Measurements from ENCODE around the gene OGA. TPM values are rescaled to one million over a fixed set of nuclear protein-coding genes. Genes with fewer than 3 reads are reported as not detected.

Gene OGA
- total RNA-seq, 1 donor from 2014 or later: 148 TPM

GRCh38 chr10:101777619-101778145 lies 40.6 kb downstream of the OGA start:
- H3K27me3 ChIP-seq (ENCODE audit: control insufficient read depth in 3 of 3, insufficient read depth in 3 of 3, low read length in 3 of 3): peaks cover 58 to 62% (median 58%) of the 10 kb centered on the region in 3 donors
- no peak overlapping the region for H3K4me3 ChIP-seq (ENCODE audit: low read length in 3 of 3)
- no peak overlapping the region for H3K9ac ChIP-seq (ENCODE audit: low read depth in 1 of 3, low read length in 3 of 3)
- H3K27ac ChIP-seq (ENCODE audit: low read depth, low read length): no peak overlapping the region
- H3K9me3 ChIP-seq (ENCODE audit: control insufficient read depth in 3 of 3, low read length in 3 of 3): no peaks in the 10 kb centered on the region
- peaks cover 18 to 39% (median 38%) of the 10 kb centered on the region in 3 donors for H3K4me1 ChIP-seq (ENCODE audit: control insufficient read depth in 3 of 3, insufficient read depth in 3 of 3, low read length in 3 of 3)
- peaks cover 0 to 2% (median 0%) of the 10 kb centered on the region in 3 donors for H3K36me3 ChIP-seq (ENCODE audit: control insufficient read depth in 3 of 3, insufficient read depth in 3 of 3, low read length in 3 of 3)

- no peaks in the 10 kb centered on the region for H3K36me3 ChIP-seq (ENCODE audit: control insufficient read depth in 3 of 3, insufficient read depth in 3 of 3, low read length in 3 of 3)
- H3K9ac ChIP-seq (ENCODE audit: low read depth in 1 of 3, low read length in 3 of 3): no peak overlapping the region
- peaks cover 67 to 76% (median 68%) of the 10 kb centered on the region in 3 donors for H3K27me3 ChIP-seq (ENCODE audit: control insufficient read depth in 3 of 3, insufficient read depth in 3 of 3, low read length in 3 of 3)
- no peak overlapping the region for H3K4me3 ChIP-seq (ENCODE audit: low read length in 3 of 3)
- H3K27ac ChIP-seq (ENCODE audit: low read depth, low read length): no peak overlapping the region
- H3K9me3 ChIP-seq (ENCODE audit: control insufficient read depth in 3 of 3, low read length in 3 of 3): no peaks in the 10 kb centered on the region
- peaks cover 12 to 27% (median 26%) of the 10 kb centered on the region in 3 donors for H3K4me1 ChIP-seq (ENCODE audit: control insufficient read depth in 3 of 3, insufficient read depth in 3 of 3, low read length in 3 of 3)
Measured at GRCh38 chr10:101776161-101776817, 42.0 kb downstream of the OGA start.

GRCh38 chr10:101775273-101776160 lies 42.7 kb downstream of the OGA start, which contains the start of gene FGF8:
Gene FGF8 (minus strand): TSS chr10:101776114. CDS start chr10:101775900, 214 bp downstream.
- no peak within 1 kb of the TSS for H3K4me3 ChIP-seq (ENCODE audit: low read length in 3 of 3)
- H3K27ac ChIP-seq (ENCODE audit: low read depth, low read length): no peak within 1 kb of the TSS
- peaks cover 68 to 84% (median 74%) of the 10 kb centered on the region in 3 donors for H3K27me3 ChIP-seq (ENCODE audit: control insufficient read depth in 3 of 3, insufficient read depth in 3 of 3, low read length in 3 of 3)
- no peaks in the 10 kb centered on the region for H3K9me3 ChIP-seq (ENCODE audit: control insufficient read depth in 3 of 3, low read length in 3 of 3)
- no peaks in the 10 kb centered on the region for H3K36me3 ChIP-seq (ENCODE audit: control insufficient read depth in 3 of 3, insufficient read depth in 3 of 3, low read length in 3 of 3)
- H3K9ac ChIP-seq (ENCODE audit: low read depth in 1 of 3, low read length in 3 of 3): no peak within 1 kb of the TSS
- H3K4me1 ChIP-seq (ENCODE audit: control insufficient read depth in 3 of 3, insufficient read depth in 3 of 3, low read length in 3 of 3): peaks cover 12 to 22% (median 21%) of the 10 kb centered on the region in 3 donors

GRCh38 chr10:101774589-101775272 lies 43.5 kb downstream of the OGA start:
- H3K27ac ChIP-seq (ENCODE audit: low read depth, low read length): no peak overlapping the region
- H3K9me3 ChIP-seq (ENCODE audit: control insufficient read depth in 3 of 3, low read length in 3 of 3): no peaks in the 10 kb centered on the region
- H3K4me1 ChIP-seq (ENCODE audit: control insufficient read depth in 3 of 3, insufficient read depth in 3 of 3, low read length in 3 of 3): peaks cover 6 to 15% (median 13%) of the 10 kb centered on the region in 3 donors
- no peak overlapping the region for H3K9ac ChIP-seq (ENCODE audit: low read depth in 1 of 3, low read length in 3 of 3)
- H3K27me3 ChIP-seq (ENCODE audit: control insufficient read depth in 3 of 3, insufficient read depth in 3 of 3, low read length in 3 of 3): peaks cover 67 to 88% (median 79%) of the 10 kb centered on the region in 3 donors
- no peak overlapping the region for H3K4me3 ChIP-seq (ENCODE audit: low read length in 3 of 3)
- no peaks in the 10 kb centered on the region for H3K36me3 ChIP-seq (ENCODE audit: control insufficient read depth in 3 of 3, insufficient read depth in 3 of 3, low read length in 3 of 3)

- Histone ChIP-seq H3K4me3 (ENCODE audit: low read length in 3 of 3) (no peak overlapping the region), H3K36me3 (ENCODE audit: control insufficient read depth in 3 of 3, insufficient read depth in 3 of 3, low read length in 3 of 3) (no peaks in the 10 kb centered on the region), H3K27ac (ENCODE audit: low read depth, low read length) (no peak overlapping the region), H3K9ac (ENCODE audit: low read depth in 1 of 3, low read length in 3 of 3) (no peak overlapping the region), H3K4me1 (ENCODE audit: control insufficient read depth in 3 of 3, insufficient read depth in 3 of 3, low read length in 3 of 3) (peaks cover 4 to 8% (median 7%) of the 10 kb centered on the region in 3 donors), H3K9me3 (ENCODE audit: control insufficient read depth in 3 of 3, low read length in 3 of 3) (no peaks in the 10 kb centered on the region), H3K27me3 (ENCODE audit: control insufficient read depth in 3 of 3, insufficient read depth in 3 of 3, low read length in 3 of 3) (peaks cover 61 to 84% (median 79%) of the 10 kb centered on the region in 3 donors)
Measured at GRCh38 chr10:101773923-101774588, 44.2 kb downstream of the OGA start.

GRCh38 chr10:101772895-101773761 lies 45.1 kb downstream of the OGA start:
- no peak overlapping the region for H3K4me3 ChIP-seq (ENCODE audit: low read length in 3 of 3)
- H3K27me3 ChIP-seq (ENCODE audit: control insufficient read depth in 3 of 3, insufficient read depth in 3 of 3, low read length in 3 of 3): peaks cover 57 to 79% (median 78%) of the 10 kb centered on the region in 3 donors
- H3K9me3 ChIP-seq (ENCODE audit: control insufficient read depth in 3 of 3, low read length in 3 of 3): no peaks in the 10 kb centered on the region
- peaks cover 4 to 5% (median 4%) of the 10 kb centered on the region in 3 donors for H3K4me1 ChIP-seq (ENCODE audit: control insufficient read depth in 3 of 3, insufficient read depth in 3 of 3, low read length in 3 of 3)
- no peaks in the 10 kb centered on the region for H3K36me3 ChIP-seq (ENCODE audit: control insufficient read depth in 3 of 3, insufficient read depth in 3 of 3, low read length in 3 of 3)
- H3K9ac ChIP-seq (ENCODE audit: low read depth in 1 of 3, low read length in 3 of 3): no peak overlapping the region
- H3K27ac ChIP-seq (ENCODE audit: low read depth, low read length): no peak overlapping the region

- Histone ChIP-seq H3K4me1 (ENCODE audit: control insufficient read depth in 3 of 3, insufficient read depth in 3 of 3, low read length in 3 of 3) (peaks cover 4 to 5% (median 4%) of the 10 kb centered on the region in 3 donors), H3K27ac (ENCODE audit: low read depth, low read length) (no peak overlapping the region), H3K27me3 (ENCODE audit: control insufficient read depth in 3 of 3, insufficient read depth in 3 of 3, low read length in 3 of 3) (peaks cover 50 to 74% (median 74%) of the 10 kb centered on the region in 3 donors), H3K4me3 (ENCODE audit: low read length in 3 of 3) (no peak overlapping the region), H3K36me3 (ENCODE audit: control insufficient read depth in 3 of 3, insufficient read depth in 3 of 3, low read length in 3 of 3) (no peaks in the 10 kb centered on the region), H3K9ac (ENCODE audit: low read depth in 1 of 3, low read length in 3 of 3) (no peak overlapping the region), H3K9me3 (ENCODE audit: control insufficient read depth in 3 of 3, low read length in 3 of 3) (no peaks in the 10 kb centered on the region)
Measured at GRCh38 chr10:101772017-101772894, 46.0 kb downstream of the OGA start.

- no peaks in the 10 kb centered on the region for H3K36me3 ChIP-seq (ENCODE audit: control insufficient read depth in 3 of 3, insufficient read depth in 3 of 3, low read length in 3 of 3)
- H3K9me3 ChIP-seq (ENCODE audit: control insufficient read depth in 3 of 3, low read length in 3 of 3): no peaks in the 10 kb centered on the region
- H3K9ac ChIP-seq (ENCODE audit: low read depth in 1 of 3, low read length in 3 of 3): no peak overlapping the region
- H3K4me3 ChIP-seq (ENCODE audit: low read length in 3 of 3): no peak overlapping the region
- no peak overlapping the region for H3K27ac ChIP-seq (ENCODE audit: low read depth, low read length)
- peaks cover 4 to 5% (median 4%) of the 10 kb centered on the region in 3 donors for H3K4me1 ChIP-seq (ENCODE audit: control insufficient read depth in 3 of 3, insufficient read depth in 3 of 3, low read length in 3 of 3)
- H3K27me3 ChIP-seq (ENCODE audit: control insufficient read depth in 3 of 3, insufficient read depth in 3 of 3, low read length in 3 of 3): peaks cover 42 to 70% (median 65%) of the 10 kb centered on the region in 3 donors
Measured at GRCh38 chr10:101771380-101771779, 46.9 kb downstream of the OGA start.
